H1 (cell line): ENCODE data around the gene NIPAL1. TPM values are rescaled to one million over a fixed set of nuclear protein-coding genes. Genes with fewer than 3 reads are reported as not detected.

ENCODE experiments used
- CTCF ChIA-PET: fragments of 300-600 bp; sonication (Branson Sonifier 250); formaldehyde crosslinking; loops from one replicate; lab custom pipeline; 2021; ENCODE audit not compliant: partially characterized antibody; lab: Charles Lee
- POLR2A ChIA-PET: fragments of 300-600 bp; sonication (Branson Sonifier 250); formaldehyde crosslinking; loops from one replicate; lab custom pipeline; 2021; ENCODE audit warnings: inconsistent platforms; ENCODE audit not compliant: partially characterized antibody; lab: Charles Lee
- DNase-seq, 2 experiments: peaks; one replicate each; pipeline versions ENCODE4 v3.0.0 to v3.0.0-alpha.2; 2010 to 2022; ENCODE audit warnings: low spot score in 2 of 2, low read depth in 1 of 2, mixed read lengths in 1 of 2
- FAIRE-seq: peaks from 2 replicates; lab custom pipeline; 2011; peaks lifted over from hg19 to GRCh38; lab: Jason Lieb, UNC
- H2AFZ ChIP-seq: 2 replicates; pipeline ENCODE4 v1.8.1; 2012; ENCODE audit warnings: low read length, inconsistent platforms
- H2AK5ac ChIP-seq: 2 replicates; pipeline ENCODE4 v1.6.1; 2013; ENCODE audit warnings: low read depth, low read length
- H2BK120ac ChIP-seq: replicated peaks from 2 replicates; pipeline ENCODE3; 2013; ENCODE audit warnings: low read depth, low read length, inconsistent platforms
- H2BK12ac ChIP-seq: 2 replicates; pipeline ENCODE4 v1.6.1; 2013; ENCODE audit warnings: low read depth, low read length
- H2BK15ac ChIP-seq: 2 replicates; pipeline ENCODE4 v1.6.1; 2013; ENCODE audit warnings: low read length
- H2BK20ac ChIP-seq: 2 replicates; pipeline ENCODE4 v1.6.1; 2013; ENCODE audit warnings: low read length
- H2BK5ac ChIP-seq: 2 replicates; pipeline ENCODE4 v1.6.1; 2013; ENCODE audit warnings: low read depth, low read length
- H3K14ac ChIP-seq: 2 replicates; pipeline ENCODE4 v1.6.1; 2013; ENCODE audit warnings: inconsistent platforms; ENCODE audit not compliant: insufficient read length
- H3K18ac ChIP-seq: 2 replicates; pipeline ENCODE4 v1.6.1; 2013; ENCODE audit warnings: low read length; ENCODE audit errors: extremely low read depth
- H3K23ac ChIP-seq: 2 replicates; pipeline ENCODE4 v1.6.1; 2013; ENCODE audit warnings: inconsistent platforms; ENCODE audit not compliant: insufficient read length
- H3K23me2 ChIP-seq: 2 replicates; pipeline ENCODE4 v1.6.1; 2013; ENCODE audit warnings: low read depth, low read length
- H3K27ac ChIP-seq: 2 replicates; pipeline ENCODE4 v1.6.1; 2011; ENCODE audit warnings: low read depth, low read length, inconsistent platforms
- H3K27me3 ChIP-seq, 4 experiments: replicated peaks in 1 of 4; 1 replicate in 1 of 4; 2 replicates in 3 of 4; pipeline versions ENCODE4 v1.6.1 to v1.8.1; 2011 to 2013; ENCODE audit warnings: low read length in 3 of 4, mild to moderate bottlenecking in 3 of 4, inconsistent platforms in 2 of 4, mixed read lengths in 2 of 4, moderate library complexity in 1 of 4; ENCODE audit not compliant: control insufficient read depth in 3 of 4, insufficient read depth in 3 of 4; ENCODE audit errors: extremely low read depth in 1 of 4
- H3K36me3 ChIP-seq, 4 experiments: 2 replicates each; pipeline versions ENCODE4 v1.6.1 to v1.8.1; 2011 to 2013; ENCODE audit warnings: mild to moderate bottlenecking in 4 of 4, low read length in 3 of 4, moderate library complexity in 2 of 4, control low read depth in 1 of 4, inconsistent platforms in 1 of 4; ENCODE audit not compliant: insufficient read depth in 4 of 4, control insufficient read depth in 2 of 4
- H3K4ac ChIP-seq: replicated peaks from 2 replicates; pipeline ENCODE3; 2013; ENCODE audit warnings: low read length, low read depth, mixed read lengths, inconsistent platforms; ENCODE audit not compliant: insufficient read length
- H3K4me1 ChIP-seq, 4 experiments: replicated peaks in 1 of 4; 1 replicate in 1 of 4; 2 replicates in 3 of 4; pipeline versions ENCODE4 v1.6.1 to v1.8.1; 2011 to 2013; ENCODE audit warnings: low read length in 3 of 4, inconsistent platforms in 2 of 4, mixed read lengths in 1 of 4; ENCODE audit not compliant: insufficient read depth in 4 of 4, control insufficient read depth in 3 of 4
- H3K4me2 ChIP-seq, 2 experiments: 2 replicates each; pipeline versions ENCODE4 v1.6.1 to v1.8.1; 2011 to 2013; ENCODE audit warnings: low read depth in 2 of 2, low read length in 2 of 2, control low read depth in 1 of 2, inconsistent platforms in 1 of 2, mild to moderate bottlenecking in 1 of 2; ENCODE audit not compliant: insufficient read depth in 1 of 2
- H3K4me3 ChIP-seq, 4 experiments: fragments of 200-600, 300-600 bp in 1 of 4; sonication (generic), shearing (Covaris generic), sonication (Bioruptor Twin) in 1 of 4; 2 replicates each; pipeline versions ENCODE4 v1.5.1 to v1.8.1; 2011 to 2016; ENCODE audit warnings: low read length in 4 of 4, low read depth in 3 of 4, control low read depth in 2 of 4, inconsistent platforms in 2 of 4, mild to moderate bottlenecking in 2 of 4, mixed read lengths in 1 of 4, moderate library complexity in 1 of 4; ENCODE audit not compliant: insufficient read depth in 2 of 4; ENCODE audit errors: extremely low read depth in 1 of 4
- H3K56ac ChIP-seq: replicated peaks from 2 replicates; pipeline ENCODE3; 2013; ENCODE audit warnings: low read depth, mild to moderate bottlenecking, mixed read lengths, low read length, inconsistent platforms; ENCODE audit not compliant: insufficient read length
- H3K79me1 ChIP-seq: 2 replicates; pipeline ENCODE4 v1.6.1; 2013; ENCODE audit warnings: low read depth, low read length, control low read depth
- H3K79me2 ChIP-seq, 2 experiments: 2 replicates each; pipeline versions ENCODE4 v1.6.1 to v1.8.1; 2012 to 2013; ENCODE audit warnings: low read length in 2 of 2, mild to moderate bottlenecking in 2 of 2, inconsistent platforms in 1 of 2; ENCODE audit not compliant: insufficient read depth in 2 of 2, control insufficient read depth in 1 of 2
- H3K9ac ChIP-seq, 4 experiments: replicated peaks in 1 of 4; 1 replicate in 1 of 4; 2 replicates in 3 of 4; pipeline versions ENCODE4 v1.6.1 to v1.8.1; 2011 to 2013; ENCODE audit warnings: low read depth in 3 of 4, low read length in 3 of 4, control low read depth in 2 of 4, mild to moderate bottlenecking in 2 of 4, moderate library complexity in 2 of 4, inconsistent platforms in 1 of 4; ENCODE audit errors: extremely low read depth in 1 of 4
- H3K9me3 ChIP-seq, 2 experiments: 2 replicates each; pipeline versions ENCODE4 v1.6.1 to v1.8.1; 2012 to 2013; ENCODE audit warnings: mild to moderate bottlenecking in 2 of 2, moderate library complexity in 2 of 2, control low read depth in 1 of 2, inconsistent platforms in 1 of 2, low read depth in 1 of 2, low read length in 1 of 2, mixed read lengths in 1 of 2; ENCODE audit not compliant: insufficient read depth in 2 of 2
- H4K20me1 ChIP-seq, 2 experiments: replicated peaks in 1 of 2; 2 replicates each; pipeline versions ENCODE3 to v1.8.1; 2011 to 2013; ENCODE audit warnings: inconsistent platforms in 2 of 2, low read length in 2 of 2, mild to moderate bottlenecking in 1 of 2; ENCODE audit not compliant: insufficient read depth in 2 of 2, control insufficient read depth in 1 of 2
- H4K5ac ChIP-seq: 2 replicates; pipeline ENCODE4 v1.6.1; 2013; ENCODE audit warnings: low read length, low read depth, mixed read lengths, inconsistent platforms; ENCODE audit not compliant: insufficient read length
- H4K8ac ChIP-seq: 2 replicates; pipeline ENCODE4 v1.8.0; 2013; ENCODE audit warnings: mild to moderate bottlenecking, moderate library complexity, low read length, inconsistent platforms; ENCODE audit not compliant: insufficient read depth; ENCODE audit errors: extremely low read depth
- H4K91ac ChIP-seq: replicated peaks from 2 replicates; pipeline ENCODE3; 2013; ENCODE audit warnings: low read length, mixed read lengths, inconsistent platforms; ENCODE audit not compliant: insufficient read length
- ASH2L ChIP-seq: fragments of 200-600, 300-600 bp; sonication (generic); IDR thresholded peaks from one replicate; pipeline ENCODE4 v1.7.1; 2017; ENCODE audit warnings: low read length
- BCL11A ChIP-seq, 2 experiments: IDR thresholded peaks; one replicate each; pipeline ENCODE4 v1.6.1; 2011; ENCODE audit warnings: low read depth in 2 of 2, low read length in 2 of 2, mild to moderate bottlenecking in 2 of 2
- CTCF ChIP-seq, 3 experiments: IDR thresholded peaks; 1 replicate in 2 of 3; 2 replicates in 1 of 3; pipeline versions ENCODE4 v1.5.1 to v1.6.1; 2011; ENCODE audit warnings: low read length in 3 of 3, mild to moderate bottlenecking in 3 of 3, inconsistent platforms in 2 of 3, low read depth in 1 of 3, moderate library complexity in 1 of 3; ENCODE audit not compliant: insufficient read depth in 1 of 3; ENCODE audit errors: control extremely low read depth in 1 of 3
- EP300 ChIP-seq, 2 experiments: IDR thresholded peaks; 1 replicate in 1 of 2; 2 replicates in 1 of 2; pipeline ENCODE4 v1.6.1; 2011 to 2012; ENCODE audit warnings: low read depth in 2 of 2, low read length in 2 of 2, mild to moderate bottlenecking in 2 of 2, borderline replicate concordance in 1 of 2, inconsistent platforms in 1 of 2, moderate library complexity in 1 of 2
- WGBS, 2 experiments: shearing (Covaris generic) in 1 of 2; methylation state at CpG; one replicate each; pipeline versions ENCODE4 v1.1.6 to v1.1.7; 2013 to 2015; ENCODE audit warnings: low lambda C conversion rate in 2 of 2, mixed read lengths in 2 of 2, inconsistent platforms in 1 of 2, low coverage in 1 of 2, missing lambda C conversion rate in 1 of 2; ENCODE audit not compliant: insufficient replicate concordance in 2 of 2, insufficient coverage in 1 of 2, insufficient read length in 1 of 2; ENCODE audit errors: extremely low coverage in 1 of 2, missing lambda C conversion rate in 1 of 2; 5-methylcytosine and 5-hydroxymethylcytosine counted together
- polyA plus RNA-seq, 7 experiments: library from polyadenylated mRNA; depleted of rRNA in 3 of 7; stranded (reverse) in 5 of 7; unstranded in 2 of 7; fragments of >200 nt in 5 of 7; fragments of 200-250 nt in 2 of 7; gene quantifications; 1 replicate in 5 of 7; 2 replicates in 1 of 7; 4 replicates in 1 of 7; pipeline versions ENCODE4 v1.2.1 to v1.2.3, GENCODE V29; 2011 to 2013; ENCODE audit warnings: missing spikeins in 2 of 7, mixed read lengths in 2 of 7
- total RNA-seq: library from RNA; stranded (reverse); fragmentation: NEBNext Ultra II Directional; extraction: Animal tissue kit (Norgen Biotek cat#: 25700); gene quantifications from 2 replicates; pipeline ENCODE4 v1.2.1, GENCODE V29; 2021

NIPAL1 gene
- total and polyA plus RNA-seq, 2 of the 8 experiments (the other 6 are each of a cell fraction or from before 2014, with no cell fraction given) = 1.4 to 4.9 TPM

GRCh38 chr4:47990145-47990544 is 26.4 kb upstream of the NIPAL1 start:
- Histone ChIP-seq H3K4me1 (no peaks in the 10 kb centered on the region), H3K4me2 (no peak overlapping the region), H3K56ac (no peak overlapping the region), H4K5ac (no peak overlapping the region), H3K36me3 (no peaks in the 10 kb centered on the region), H4K8ac (no peak overlapping the region), H3K27me3 (no peaks in the 10 kb centered on the region), H4K20me1 (no peaks in the 10 kb centered on the region), H3K9ac (no peak overlapping the region), H2BK15ac (no peak overlapping the region), H3K9me3 (peaks cover 6 to 12% of the 10 kb centered on the region in 2 experiments; a peak in 2 of 4 replicates), H3K4ac (no peak overlapping the region), H2BK5ac (no peak overlapping the region), H3K4me3 (no peak overlapping the region), H3K23me2 (no peaks in the 10 kb centered on the region), H3K18ac (no peak overlapping the region), H3K27ac (no peak overlapping the region), H2BK12ac (no peak overlapping the region), H2BK120ac (no peak overlapping the region), H2AFZ (no peak overlapping the region), H3K23ac (no peak overlapping the region), H3K14ac (no peak overlapping the region), H3K79me1 (no peaks in the 10 kb centered on the region), H2BK20ac (no peak overlapping the region), H3K79me2 (no peaks in the 10 kb centered on the region), H2AK5ac (no peak overlapping the region)
- ChIA-PET POLR2A (no interaction called here), CTCF (no interaction called here)
- FAIRE-seq = no peak
- DNase-seq = no peak
- 94% methylated on average over 5 of the region's 5 CpGs; no CpG with 5 or more reads in 1 of the 2 experiments for WGBS, 2 experiments
- TF ChIP-seq ASH2L (no peak), EP300 (IDR thresholded peaks at IDR 0.05; ENCODE audit: borderline replicate concordance in 1 of 2, low read depth in 2 of 2, low read length in 2 of 2) (peak in 1 of 2 experiments; percentile 95; a peak in 1 of 3 replicates), CTCF (IDR thresholded peaks at IDR 0.05; ENCODE audit: control extremely low read depth in 1 of 3, insufficient read depth in 1 of 3, low read depth in 1 of 3, low read length in 3 of 3) (no peak), BCL11A (IDR thresholded peaks at IDR 0.05; ENCODE audit: low read depth in 2 of 2, low read length in 2 of 2) (no peak)
- TF ChIP-seq, all 59 proteins: peak for 1
- H4K91ac ChIP-seq = no peak overlapping the region
